Kidney epithelial cell (primary cell): ENCODE data around the gene KCNA2. TPM values are rescaled to one million over a fixed set of nuclear protein-coding genes. Genes with fewer than 3 reads are reported as not detected.

Source experiments
- DNase-seq: peaks from one replicate; pipeline ENCODE4 v3.0.0-alpha.2; 2010; ENCODE audit warnings: low read depth
- H3K27me3 ChIP-seq: 2 replicates; pipeline ENCODE4 v1.6.0; 2011; ENCODE audit warnings: low read length; ENCODE audit not compliant: control insufficient read depth, insufficient read depth
- H3K36me3 ChIP-seq: 2 replicates; pipeline ENCODE4 v1.5.1; 2011; ENCODE audit warnings: low read length; ENCODE audit not compliant: control insufficient read depth, insufficient read depth
- H3K4me3 ChIP-seq: 2 replicates; pipeline ENCODE4 v1.5.1; 2011; ENCODE audit warnings: low read depth, mild to moderate bottlenecking, control low read depth, low read length
- total RNA-seq: library from RNA; depleted of rRNA; stranded (reverse); fragments of >200 nt; gene quantifications from 2 replicates; pipeline ENCODE4 v1.2.3, GENCODE V29; 2015
- TF ChIP-seq, protein P1 (sequence below): IDR thresholded peaks from 2 replicates; pipeline ENCODE4 v1.5.1; 2011; ENCODE audit warnings: mild to moderate bottlenecking, moderate library complexity, low read length, control low read depth, inconsistent platforms; ENCODE audit not compliant: insufficient read depth, poor library complexity, severe bottlenecking

KCNA2 gene
- total RNA-seq, 1 donor from 2014 or later: not detected

DNA sequence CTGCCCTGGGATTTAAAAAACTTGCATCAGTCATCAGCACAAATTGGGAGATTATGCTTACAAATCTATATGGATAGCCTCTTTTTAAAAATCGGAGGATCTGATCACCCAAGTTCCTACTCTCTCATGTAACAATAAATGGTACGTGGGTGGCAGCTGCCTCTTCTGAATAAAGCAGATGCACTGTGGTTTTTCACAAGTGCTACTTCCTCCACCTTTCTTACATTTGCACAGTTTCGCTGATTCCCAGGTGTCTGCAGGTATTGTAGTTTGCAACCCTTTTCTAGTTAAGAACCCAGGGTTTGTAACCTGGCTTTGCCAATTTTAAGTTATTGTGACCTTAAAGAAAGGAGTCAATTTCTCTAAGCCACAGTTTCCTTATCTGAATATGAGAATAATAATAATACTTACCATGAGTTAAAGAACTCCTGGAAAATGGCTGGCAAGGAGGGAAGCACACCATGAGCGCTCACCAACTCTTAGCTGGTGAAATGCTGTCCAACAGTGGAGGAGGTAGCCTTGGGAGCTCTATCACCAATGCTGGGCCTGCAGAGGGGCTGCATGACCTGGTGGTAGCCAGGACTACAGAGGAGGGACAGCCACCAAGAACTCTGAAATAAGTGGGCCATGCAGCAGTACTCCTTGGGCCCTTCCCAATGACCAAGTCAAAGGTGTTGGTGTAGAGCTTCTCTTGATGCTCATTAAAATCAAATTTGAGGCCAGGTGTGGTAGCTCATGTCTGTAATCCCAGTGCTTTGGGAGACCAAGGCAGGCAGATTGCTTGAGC is 30.2 kb upstream of the KCNA2 start:
- Histone ChIP-seq H3K4me3 (no peak overlapping the region), H3K27me3 (no peaks in the 10 kb centered on the region), H3K36me3 (no peaks in the 10 kb centered on the region)
- DNase-seq: no peak
- TF ChIP-seq, protein P1, sequence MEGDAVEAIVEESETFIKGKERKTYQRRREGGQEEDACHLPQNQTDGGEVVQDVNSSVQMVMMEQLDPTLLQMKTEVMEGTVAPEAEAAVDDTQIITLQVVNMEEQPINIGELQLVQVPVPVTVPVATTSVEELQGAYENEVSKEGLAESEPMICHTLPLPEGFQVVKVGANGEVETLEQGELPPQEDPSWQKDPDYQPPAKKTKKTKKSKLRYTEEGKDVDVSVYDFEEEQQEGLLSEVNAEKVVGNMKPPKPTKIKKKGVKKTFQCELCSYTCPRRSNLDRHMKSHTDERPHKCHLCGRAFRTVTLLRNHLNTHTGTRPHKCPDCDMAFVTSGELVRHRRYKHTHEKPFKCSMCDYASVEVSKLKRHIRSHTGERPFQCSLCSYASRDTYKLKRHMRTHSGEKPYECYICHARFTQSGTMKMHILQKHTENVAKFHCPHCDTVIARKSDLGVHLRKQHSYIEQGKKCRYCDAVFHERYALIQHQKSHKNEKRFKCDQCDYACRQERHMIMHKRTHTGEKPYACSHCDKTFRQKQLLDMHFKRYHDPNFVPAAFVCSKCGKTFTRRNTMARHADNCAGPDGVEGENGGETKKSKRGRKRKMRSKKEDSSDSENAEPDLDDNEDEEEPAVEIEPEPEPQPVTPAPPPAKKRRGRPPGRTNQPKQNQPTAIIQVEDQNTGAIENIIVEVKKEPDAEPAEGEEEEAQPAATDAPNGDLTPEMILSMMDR: no peak

DNA sequence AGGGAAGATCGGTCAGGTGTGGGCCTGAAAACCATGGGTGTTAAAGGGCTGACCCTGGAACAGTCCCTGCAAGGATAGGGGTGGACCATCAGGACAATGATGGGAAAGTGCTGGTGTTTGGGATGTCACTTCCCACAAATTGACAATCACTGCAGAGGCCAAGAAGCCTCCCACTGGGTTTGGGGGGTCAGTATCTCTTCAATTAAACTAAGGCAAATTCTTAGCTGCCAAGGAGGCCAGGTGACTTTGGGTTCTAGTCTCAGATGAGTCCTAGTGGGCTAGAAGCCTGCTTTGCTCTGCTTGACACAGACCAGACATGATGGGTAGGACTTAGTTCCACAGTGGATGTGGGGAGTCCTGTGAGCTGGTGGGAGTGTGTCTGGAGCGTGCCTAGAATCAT is 29.3 kb upstream of the KCNA2 start:
- TF ChIP-seq, protein P1: no peak
- H3K36me3 ChIP-seq: no peaks in the 10 kb centered on the region
- no peak for DNase-seq
- H3K27me3 ChIP-seq: no peaks in the 10 kb centered on the region
- H3K4me3 ChIP-seq: no peak overlapping the region

DNA sequence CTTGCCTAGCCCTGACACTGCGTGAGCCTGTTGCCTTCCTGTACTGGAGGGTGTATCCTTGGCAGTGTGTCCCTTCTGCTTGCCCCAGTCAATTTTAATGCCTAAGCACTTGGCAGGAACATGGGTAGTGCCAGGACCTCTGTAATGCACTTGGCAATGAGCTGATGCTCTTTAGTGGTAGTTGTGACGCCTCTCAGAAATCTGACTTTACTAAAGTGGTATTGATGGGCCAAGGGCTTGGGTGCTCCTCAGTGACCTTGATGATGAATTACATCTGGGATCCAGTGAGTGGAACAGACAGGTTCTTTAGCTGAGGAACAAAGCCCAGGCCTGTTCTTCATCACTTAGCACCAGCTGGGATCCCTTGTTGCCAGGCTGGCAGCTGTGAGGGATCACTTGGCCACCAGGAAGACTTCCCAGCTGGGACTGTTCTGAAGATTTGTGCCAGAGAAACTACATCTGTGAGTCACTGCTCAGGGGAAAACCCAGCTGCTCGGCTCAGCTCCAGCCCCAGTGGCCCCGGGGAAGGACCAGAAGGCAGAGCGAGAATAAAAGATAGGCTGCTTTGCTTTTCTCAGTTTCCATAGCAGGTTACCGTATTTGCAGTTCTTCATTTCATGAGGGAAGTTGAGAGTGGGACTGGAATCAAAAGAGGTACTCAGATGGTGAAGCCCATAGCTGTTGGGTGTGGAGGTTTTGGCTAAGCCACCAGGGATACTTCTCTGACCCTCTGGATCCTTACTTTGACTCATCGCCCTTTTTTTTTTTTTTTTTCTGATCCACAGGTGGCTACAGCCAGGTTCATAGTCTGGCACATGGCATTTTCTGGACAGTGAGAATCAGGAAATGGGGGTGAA is 28.5 kb upstream of the KCNA2 start:
- TF ChIP-seq, protein P1: no peak
- no peaks in the 10 kb centered on the region for H3K36me3 ChIP-seq
- no peak for DNase-seq

DNA sequence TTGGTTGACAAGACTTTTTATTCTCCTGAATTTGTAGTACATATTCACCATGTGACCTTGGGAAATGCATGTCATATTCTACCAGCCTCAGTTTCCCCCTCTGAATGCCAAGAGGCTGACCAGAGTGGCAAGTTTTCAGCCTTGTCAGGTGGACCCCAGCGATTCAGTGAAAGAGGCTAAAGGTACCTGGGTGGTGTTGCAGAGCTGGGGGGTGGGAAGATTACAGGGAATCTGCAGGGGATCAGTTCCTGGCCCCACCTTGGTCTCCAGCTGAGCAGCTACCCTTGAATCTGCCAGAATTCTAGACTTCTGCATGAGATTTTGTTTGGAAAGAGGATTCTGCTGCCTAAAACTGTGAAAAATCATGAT is 27.9 kb upstream of the KCNA2 start:
- DNase-seq: no peak
- Histone ChIP-seq H3K27me3 (no peaks in the 10 kb centered on the region), H3K36me3 (no peaks in the 10 kb centered on the region), H3K4me3 (no peak overlapping the region)
- TF ChIP-seq, protein P1: no peak

More for the DNA sequence above, 28.5 kb upstream of the KCNA2 start:
- Histone ChIP-seq H3K27me3 (no peaks in the 10 kb centered on the region), H3K4me3 (no peak overlapping the region)

DNA sequence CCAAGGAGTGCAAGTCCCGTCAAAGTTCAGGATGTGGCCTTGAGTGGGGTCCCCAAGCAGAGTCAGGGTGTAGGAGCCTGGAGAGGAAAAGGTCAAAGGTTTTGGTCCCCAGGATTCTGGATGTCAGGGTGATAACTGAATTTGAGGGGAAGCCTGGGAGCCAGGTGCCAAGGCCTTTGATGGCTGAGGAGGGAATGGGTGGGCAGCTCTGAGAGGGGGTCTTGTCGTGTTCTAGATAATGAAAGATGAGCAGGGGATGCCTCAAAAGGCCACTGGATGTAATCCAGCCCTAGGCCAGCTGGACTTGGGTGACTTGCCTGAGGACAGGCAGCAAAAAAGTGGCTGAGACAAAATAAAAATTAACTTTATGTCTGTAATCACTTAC is 27.5 kb upstream of the KCNA2 start:
- no peak for DNase-seq
- no peak overlapping the region for H3K4me3 ChIP-seq
- TF ChIP-seq, protein P1: no peak
- no peaks in the 10 kb centered on the region for H3K27me3 ChIP-seq
- no peaks in the 10 kb centered on the region for H3K36me3 ChIP-seq
